Lower leg skin (tissue), 3 donors: ENCODE measurements around the gene ARSB.

Source experiments
- POLR2A ChIP-seq, 2 donors: fragments of 450-650 bp; IDR thresholded peaks; one replicate each; pipeline ENCODE4 v1.6.1; 2016 to 2017; ENCODE audit warnings: antibody characterized with exemption in 2 of 2, mild to moderate bottlenecking in 1 of 2, moderate library complexity in 1 of 2
- TF ChIP-seq, protein P1 (sequence below), 3 donors: fragments of 450-650 bp; IDR thresholded peaks; one replicate each; pipeline ENCODE4 v1.5.1; 2016; ENCODE audit warnings: antibody characterized with exemption in 3 of 3, mild to moderate bottlenecking in 3 of 3, moderate library complexity in 2 of 3

DNA sequence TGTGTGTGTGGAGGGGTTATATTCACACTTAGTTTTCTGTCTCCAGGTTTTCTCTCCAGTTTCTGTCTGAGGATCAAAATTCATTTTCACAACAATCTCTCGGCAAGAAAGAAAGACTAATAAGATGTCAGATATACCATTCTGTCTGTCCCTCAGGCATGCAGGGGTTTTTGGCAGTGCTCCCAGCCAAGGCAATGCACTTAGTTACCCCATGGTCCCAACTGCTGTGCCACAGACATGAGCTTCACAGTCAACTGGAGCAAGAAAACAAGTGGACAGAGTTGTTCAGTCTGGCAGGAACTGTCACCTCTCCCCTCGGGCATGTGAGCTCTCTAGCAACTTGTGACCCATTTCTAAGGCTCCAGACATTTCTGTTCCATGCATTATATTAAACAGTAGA, 234.8 kb downstream of the ARSB start:
- TF ChIP-seq, protein P1, sequence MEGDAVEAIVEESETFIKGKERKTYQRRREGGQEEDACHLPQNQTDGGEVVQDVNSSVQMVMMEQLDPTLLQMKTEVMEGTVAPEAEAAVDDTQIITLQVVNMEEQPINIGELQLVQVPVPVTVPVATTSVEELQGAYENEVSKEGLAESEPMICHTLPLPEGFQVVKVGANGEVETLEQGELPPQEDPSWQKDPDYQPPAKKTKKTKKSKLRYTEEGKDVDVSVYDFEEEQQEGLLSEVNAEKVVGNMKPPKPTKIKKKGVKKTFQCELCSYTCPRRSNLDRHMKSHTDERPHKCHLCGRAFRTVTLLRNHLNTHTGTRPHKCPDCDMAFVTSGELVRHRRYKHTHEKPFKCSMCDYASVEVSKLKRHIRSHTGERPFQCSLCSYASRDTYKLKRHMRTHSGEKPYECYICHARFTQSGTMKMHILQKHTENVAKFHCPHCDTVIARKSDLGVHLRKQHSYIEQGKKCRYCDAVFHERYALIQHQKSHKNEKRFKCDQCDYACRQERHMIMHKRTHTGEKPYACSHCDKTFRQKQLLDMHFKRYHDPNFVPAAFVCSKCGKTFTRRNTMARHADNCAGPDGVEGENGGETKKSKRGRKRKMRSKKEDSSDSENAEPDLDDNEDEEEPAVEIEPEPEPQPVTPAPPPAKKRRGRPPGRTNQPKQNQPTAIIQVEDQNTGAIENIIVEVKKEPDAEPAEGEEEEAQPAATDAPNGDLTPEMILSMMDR (IDR thresholded peaks at IDR 0.05) = no peak
- TF ChIP-seq POLR2A (IDR thresholded peaks at IDR 0.05) = no peak
